Right ventricle myocardium superior (tissue), 1 donor: ENCODE data around the gene PTPDC1. TPM values are rescaled to one million over a fixed set of nuclear protein-coding genes. Genes with fewer than 3 reads are reported as not detected.

ENCODE experiments used
- ATAC-seq: fragments of 200-7000 bp; cut with Tn5 transposase; one replicate; pipeline ENCODE4 v1.9.1; 2020; ENCODE audit warnings: mild to moderate bottlenecking; ENCODE audit not compliant: poor library complexity
- DNase-seq: peaks from one replicate; pipeline ENCODE4 v3.0.0-alpha.2; 2020
- intact Hi-C: fragments of 100-400 bp; cut with DNase I; formaldehyde crosslinking; loops from one replicate; pipeline ENCODE4 v1.11.2; 2022
- total RNA-seq: library from RNA; stranded (reverse); fragmentation: NEBNext Ultra II Directional; extraction: Animal tissue kit (Norgen Biotek cat#: 25700); gene quantifications from one replicate; pipeline ENCODE4 v1.2.1, GENCODE V29; 2021
- donor health status: DM: no; HTN: yes; CAD: no; lungs with severe emphysema.

Gene PTPDC1
- total RNA-seq, 1 donor from 2014 or later, result 8.4 TPM

- DNase-seq (no peak), ATAC-seq (no peak)
- intact Hi-C loops, result no loop called here
Measured at GRCh38 chr9:94128580-94128979, 44.3 kb downstream of the PTPDC1 start.

- no peak for ATAC-seq
- intact Hi-C loops, result loop anchor here (10.0 kb wide), 1 partner anchor 50 kb away; the partner anchor contains the start of gene PTPDC1
- DNase-seq, result no peak
Measured at GRCh38 chr9:94134629-94135028, 50.4 kb downstream of the PTPDC1 start.

DNA sequence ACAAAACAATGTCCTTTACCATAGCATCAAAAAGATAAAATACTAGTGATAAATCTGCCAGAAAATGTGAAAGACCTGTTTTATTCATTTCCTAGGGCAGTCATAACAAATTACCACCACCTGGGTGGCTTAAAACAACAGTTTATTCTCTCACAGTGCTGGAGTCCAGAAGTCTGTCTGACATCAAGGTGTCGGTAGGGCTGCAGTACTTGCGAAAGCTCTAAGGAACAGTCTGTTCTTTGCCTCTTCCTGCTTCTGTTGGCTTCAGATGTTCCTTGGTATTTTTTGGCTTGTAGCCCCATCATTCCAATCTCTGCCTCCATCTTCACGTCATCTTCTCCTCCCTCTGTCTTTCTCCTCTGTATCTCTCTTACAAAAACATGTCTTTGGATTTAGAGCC, 51.0 kb downstream of the PTPDC1 start:
- ATAC-seq (peak; percentile 60), DNase-seq (no peak)
- intact Hi-C loops, result loop anchor here (10.0 kb wide), 1 partner anchor 50 kb away; the partner anchor contains the start of gene PTPDC1

GRCh38 chr9:94139672-94140417, 55.6 kb downstream of the PTPDC1 start:
- peak; percentile 88 for DNase-seq
- intact Hi-C loops, result loop anchor here (10.0 kb wide), 1 partner anchor 55 kb away; the partner anchor contains the start of gene PTPDC1
- ATAC-seq, result peak; percentile 92

GRCh38 chr9:94140418-94140780, 56.1 kb downstream of the PTPDC1 start:
- ATAC-seq, result no peak
- intact Hi-C loops, result no loop called here
- DNase-seq, result no peak

DNA sequence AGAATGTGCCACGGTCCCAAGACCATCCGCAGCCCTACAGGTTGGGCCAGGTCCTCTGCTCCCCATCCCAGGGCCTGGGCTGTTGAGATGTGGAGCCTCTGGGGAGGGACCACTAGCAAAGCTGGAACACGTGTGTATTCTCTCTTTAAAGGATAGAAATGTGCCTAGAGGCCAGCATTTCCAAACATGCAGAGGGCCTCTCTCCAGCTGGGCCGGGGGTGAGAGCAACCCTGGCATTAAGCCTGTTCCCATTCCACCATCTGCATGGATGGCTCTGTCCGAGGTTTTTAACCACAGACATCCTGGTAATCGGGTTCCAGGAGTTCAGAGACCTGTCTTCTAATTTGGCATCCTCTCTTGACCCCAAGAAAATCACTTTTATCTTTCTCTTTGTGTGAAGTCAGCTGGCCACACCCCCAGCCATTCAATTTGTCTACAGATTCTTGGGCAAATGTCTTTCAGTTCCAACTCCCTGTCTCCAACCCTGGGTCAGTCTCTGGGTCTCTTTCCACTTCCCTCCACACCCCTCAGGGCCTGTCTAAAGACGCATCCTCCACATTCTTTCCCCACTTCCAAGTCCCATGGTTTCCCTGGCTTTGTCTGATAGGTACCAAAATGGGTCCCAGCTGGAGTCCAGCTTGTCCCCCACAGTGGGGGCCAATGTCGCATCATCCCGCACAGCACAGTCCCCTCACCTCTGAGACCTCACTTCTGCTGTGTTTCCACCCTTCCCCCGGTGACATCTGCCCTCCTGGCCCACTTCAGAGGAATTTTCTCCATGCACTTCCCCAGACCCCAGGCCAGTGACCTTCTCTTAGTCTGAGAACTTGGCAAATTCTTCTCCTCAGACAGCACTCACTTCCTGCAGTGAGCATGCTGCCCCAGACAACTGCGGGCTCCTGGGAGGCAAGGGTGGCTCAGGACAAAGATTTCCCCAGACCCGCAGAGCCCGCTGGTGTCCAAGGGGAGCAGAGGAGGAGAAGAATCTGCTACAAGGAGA, 56.8 kb downstream of the PTPDC1 start:
- intact Hi-C loops, result no loop called here
- no peak for DNase-seq
- ATAC-seq, result peak; percentile 28

GRCh38 chr9:94142353-94142752, 58.1 kb downstream of the PTPDC1 start:
- intact Hi-C loops, result no loop called here

DNA sequence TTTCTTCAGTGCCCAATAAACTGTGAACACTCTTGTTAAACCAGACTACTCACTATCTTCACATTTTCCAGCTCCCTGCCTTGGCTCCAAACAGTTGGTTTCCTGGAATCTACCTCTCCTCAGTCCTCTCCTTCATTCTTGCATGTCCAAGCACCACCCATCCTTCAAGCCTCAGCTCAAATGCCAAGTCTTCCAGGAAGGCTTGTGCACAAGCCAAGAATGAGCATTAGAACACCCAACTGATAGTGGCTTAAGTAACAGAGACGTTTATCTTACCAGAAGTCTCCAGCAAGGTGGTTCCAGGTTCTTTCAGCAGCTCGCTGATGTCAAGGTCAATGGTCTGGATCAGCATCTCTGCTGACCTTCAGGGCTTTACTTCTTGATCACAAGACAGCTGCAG, 60.1 kb downstream of the PTPDC1 start:
- no peak for DNase-seq
- no peak for ATAC-seq
- intact Hi-C loops, result no loop called here

More at GRCh38 chr9:94142353-94142752, 58.1 kb downstream of the PTPDC1 start:
- DNase-seq (no peak), ATAC-seq (no peak)

GRCh38 chr9:94145640-94146039, 61.4 kb downstream of the PTPDC1 start:
- DNase-seq, result no peak
- ATAC-seq, result no peak
- intact Hi-C loops, result no loop called here

- ATAC-seq (no peak), DNase-seq (no peak)
- intact Hi-C loops, result no loop called here
Measured at GRCh38 chr9:94147776-94148175, 63.5 kb downstream of the PTPDC1 start.

DNA sequence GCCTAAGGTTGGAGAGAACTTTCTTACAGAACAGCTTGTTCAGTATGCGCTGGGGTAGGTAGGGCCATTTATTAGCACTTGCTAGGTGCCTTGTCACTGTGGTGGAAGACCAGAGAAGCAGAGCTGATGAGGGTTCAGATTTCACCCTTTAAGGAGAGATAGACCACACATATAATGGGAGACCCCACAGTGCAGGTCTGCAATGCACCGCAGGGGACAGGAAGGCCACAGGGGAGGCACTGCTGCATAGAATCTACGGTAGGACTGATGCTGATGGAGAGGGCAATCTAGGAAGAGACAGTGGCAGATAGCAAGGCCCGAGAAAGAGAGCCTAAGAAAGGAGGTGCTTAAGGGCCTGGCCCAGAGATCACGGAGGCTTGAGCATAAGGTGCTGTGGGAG, 64.2 kb downstream of the PTPDC1 start:
- ATAC-seq, result no peak
- intact Hi-C loops, result no loop called here
- DNase-seq, result no peak

DNA sequence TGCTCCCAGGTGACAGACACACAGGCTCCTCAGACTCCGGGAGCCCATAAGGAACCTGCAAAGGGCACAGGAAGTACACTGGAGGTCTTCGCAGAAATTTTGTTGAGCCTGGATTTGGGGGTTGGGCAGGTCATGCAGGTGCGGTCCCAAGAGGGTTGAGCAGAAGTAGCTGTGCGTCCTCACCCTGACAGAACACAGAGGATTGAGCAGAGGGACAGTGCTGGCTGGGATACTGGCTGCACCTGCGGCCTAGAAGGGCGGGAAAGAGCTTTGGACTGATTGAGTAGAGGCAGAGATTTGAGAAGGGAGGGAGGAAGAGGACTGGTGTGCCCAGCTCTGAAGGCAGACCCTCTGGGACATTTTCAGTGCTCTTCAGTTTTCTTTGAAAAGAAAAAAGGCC, 65.4 kb downstream of the PTPDC1 start:
- intact Hi-C loops, result no loop called here
- ATAC-seq (no peak), DNase-seq (no peak)

- no peak for DNase-seq
- ATAC-seq, result no peak
- intact Hi-C loops, result no loop called here
Measured at GRCh38 chr9:94150279-94150828, 66.1 kb downstream of the PTPDC1 start.

- no peak for ATAC-seq
- intact Hi-C loops, result no loop called here
- DNase-seq, result no peak
Measured at GRCh38 chr9:94150890-94151650, 66.8 kb downstream of the PTPDC1 start.

GRCh38 chr9:94153905-94154304, 69.6 kb downstream of the PTPDC1 start:
- ATAC-seq, result no peak
- no peak for DNase-seq
- intact Hi-C loops, result no loop called here

DNA sequence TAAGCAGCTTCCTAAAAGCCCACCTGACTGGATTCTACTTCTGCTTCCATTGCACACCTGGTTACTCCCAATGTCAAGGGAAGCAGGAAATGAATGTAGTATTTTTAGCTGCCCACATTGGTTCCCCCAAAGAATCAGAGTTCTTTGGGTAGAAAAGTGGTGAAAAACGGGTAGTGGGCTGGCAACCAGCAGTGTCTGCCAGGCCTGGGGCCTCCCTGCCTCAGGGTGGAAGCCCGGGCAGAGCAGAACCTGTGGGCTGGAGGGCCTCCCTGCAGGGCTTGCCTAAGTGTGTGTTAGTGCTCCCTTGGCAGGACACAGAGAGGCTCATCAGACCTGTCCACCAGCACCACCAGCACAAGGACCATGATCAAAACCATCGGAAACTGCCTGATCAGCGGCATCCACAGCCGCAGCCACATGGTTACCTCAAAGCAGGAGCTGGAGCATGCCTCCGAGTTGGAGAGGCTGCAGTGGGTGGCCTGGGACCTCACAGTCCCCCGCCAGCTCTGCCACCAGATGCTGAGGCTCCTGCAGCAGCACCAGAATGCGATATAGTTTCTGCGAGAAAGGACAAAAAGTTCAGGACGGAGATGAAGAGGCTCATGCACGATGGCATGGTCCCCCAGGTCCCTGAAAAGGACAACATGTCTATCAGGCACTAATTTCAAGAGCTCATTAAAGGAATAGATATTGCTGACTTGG, 72.2 kb downstream of the PTPDC1 start:
- ATAC-seq, result peak; percentile 8
- intact Hi-C loops, result no loop called here
- no peak for DNase-seq

DNA sequence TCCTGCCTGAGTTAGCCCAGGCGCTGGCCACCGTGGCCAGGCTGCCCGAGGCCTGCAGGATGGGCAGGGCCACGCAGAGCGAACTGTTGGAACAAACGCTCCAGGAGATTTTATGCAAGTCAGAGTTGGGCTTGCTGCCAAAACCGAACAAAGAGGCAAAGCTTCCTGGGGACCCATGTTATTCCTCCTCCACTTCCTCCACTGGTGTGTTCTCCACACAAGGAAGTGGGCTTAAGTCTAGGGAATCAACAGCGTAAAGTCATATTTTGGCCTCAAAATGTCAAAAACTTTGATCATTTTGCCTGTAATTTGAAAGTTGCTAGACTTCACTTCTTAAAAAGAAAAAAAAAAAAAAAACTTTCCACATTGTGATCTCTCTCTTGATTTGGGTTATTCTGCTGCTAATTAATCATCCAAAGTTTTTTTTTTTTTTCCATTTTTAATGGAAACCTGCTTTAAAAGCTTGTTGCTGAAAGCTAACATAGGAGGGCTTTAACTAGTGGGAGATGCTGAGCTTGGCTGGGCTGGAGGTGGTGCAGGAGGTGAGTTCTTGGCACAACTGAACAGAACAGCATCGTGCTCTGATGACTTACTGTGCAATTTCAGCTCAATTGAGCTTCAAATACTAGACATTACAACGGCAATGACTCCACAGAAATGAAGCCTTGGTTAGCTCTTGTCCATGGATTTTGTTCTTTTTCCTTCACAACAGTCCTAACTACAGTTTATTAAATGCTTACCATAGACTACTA, 73.0 kb downstream of the PTPDC1 start:
- intact Hi-C loops, result no loop called here
- ATAC-seq, result peak; percentile 89
- DNase-seq, result peak; percentile 83
